ENCODE data around the gene CCDC28B.

CCDC28B gene

GRCh38 chr1:32247983-32248889 is 47.8 kb downstream of the CCDC28B start:
- no peak overlapping the region for H3K9ac ChIP-seq (ENCODE audit: low read length)
- H3K9me3 ChIP-seq (ENCODE audit: control insufficient read depth, low read depth, low read length): no peaks in the 10 kb centered on the region
- peak overlapping the region; percentile 49 for H3K4me3 ChIP-seq (ENCODE audit: low read length)
- no peak overlapping the region for H3K27ac ChIP-seq (ENCODE audit: low read length)
- no peaks in the 10 kb centered on the region for H3K27me3 ChIP-seq (ENCODE audit: control insufficient read depth, insufficient read depth, low read length)
- no peaks in the 10 kb centered on the region for H3K4me1 ChIP-seq (ENCODE audit: control insufficient read depth, low read depth, low read length)
- no peaks in the 10 kb centered on the region for H3K36me3 ChIP-seq (ENCODE audit: control insufficient read depth, low read depth, low read length)

DNA sequence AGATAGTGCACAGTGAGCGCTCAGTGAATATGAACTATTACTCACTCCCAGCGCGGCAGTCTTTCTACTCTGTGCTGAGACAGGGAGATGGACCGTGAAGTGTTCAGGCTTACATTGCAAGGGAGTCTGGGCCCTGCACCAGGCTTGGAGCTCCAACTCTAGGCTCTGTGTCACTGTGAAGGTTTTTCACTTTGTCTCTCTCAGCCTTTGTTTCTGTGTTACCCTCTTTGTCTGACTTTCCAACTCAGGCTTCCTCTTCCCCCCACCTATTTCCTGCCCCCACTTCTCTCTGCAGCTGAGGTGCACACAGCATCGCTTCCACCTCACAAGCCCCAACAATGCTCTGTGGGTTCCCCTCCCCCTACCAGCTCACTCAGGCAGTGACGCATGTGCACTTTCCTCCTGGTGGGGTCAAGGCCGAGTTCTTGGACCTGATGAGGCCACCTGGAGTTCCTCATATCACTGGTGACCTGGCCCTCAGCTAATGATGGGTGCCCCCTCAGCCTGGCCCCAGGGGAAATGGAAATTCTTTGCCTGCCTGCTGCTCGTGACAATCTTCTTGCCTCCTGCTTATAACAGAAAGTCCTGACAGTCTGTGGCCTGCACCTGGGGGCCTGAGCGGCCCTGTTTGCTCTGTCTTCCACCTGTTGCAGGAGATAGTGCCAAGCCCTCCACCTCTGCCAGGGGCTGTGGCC is 49.6 kb downstream of the CCDC28B start:
- no peaks in the 10 kb centered on the region for H3K36me3 ChIP-seq (ENCODE audit: control insufficient read depth, low read depth, low read length)
- H3K4me1 ChIP-seq (ENCODE audit: control insufficient read depth, low read depth, low read length): no peaks in the 10 kb centered on the region
- H3K4me3 ChIP-seq (ENCODE audit: low read length): no peak overlapping the region
- no peak overlapping the region for H3K9ac ChIP-seq (ENCODE audit: low read length)
- no peaks in the 10 kb centered on the region for H3K9me3 ChIP-seq (ENCODE audit: control insufficient read depth, low read depth, low read length)
- H3K27me3 ChIP-seq (ENCODE audit: control insufficient read depth, insufficient read depth, low read length): no peaks in the 10 kb centered on the region
- H3K27ac ChIP-seq (ENCODE audit: low read length): no peak overlapping the region

- Histone ChIP-seq H3K36me3 (ENCODE audit: control insufficient read depth, low read depth, low read length) (no peaks in the 10 kb centered on the region), H3K9me3 (ENCODE audit: control insufficient read depth, low read depth, low read length) (no peaks in the 10 kb centered on the region), H3K9ac (ENCODE audit: low read length) (no peak within 1 kb of the TSS), H3K27ac (ENCODE audit: low read length) (no peak within 1 kb of the TSS), H3K4me1 (ENCODE audit: control insufficient read depth, low read depth, low read length) (no peaks in the 10 kb centered on the region), H3K27me3 (ENCODE audit: control insufficient read depth, insufficient read depth, low read length) (no peaks in the 10 kb centered on the region), H3K4me3 (ENCODE audit: low read length) (no peak within 1 kb of the TSS)
Measured at GRCh38 chr1:32250893-32251716, 50.7 kb downstream of the CCDC28B start, which contains the start of gene LCK. Gene LCK (plus strand): TSS chr1:32251265. CDS start chr1:32274330, 23,065 bp downstream.

Data from iPS-18a (cell line).